HT1080 (cell line): ENCODE data around the gene HPD. TPM values are rescaled to one million over a fixed set of nuclear protein-coding genes. Genes with fewer than 3 reads are reported as not detected.

ENCODE experiments used
- DNase-seq: peaks from one replicate; pipeline ENCODE4 v3.0.0-alpha.2; 2015; ENCODE audit warnings: low read depth
- total RNA-seq: library from RNA; depleted of rRNA; stranded (reverse); fragments of >200 nt; shearing (Covaris generic); gene quantifications from 2 replicates; pipeline ENCODE4 v1.2.3, GENCODE V29; 2014

The HPD gene
- total RNA-seq, 1 experiment from 2014 or later: 0.47 TPM

- DNase-seq: no peak
Measured at GRCh38 chr12:121828826-121829225, 29.8 kb downstream of the HPD start.

GRCh38 chr12:121828306-121828705 is 30.4 kb downstream of the HPD start:
- no peak for DNase-seq

GRCh38 chr12:121827351-121828099 is 31.1 kb downstream of the HPD start:
- DNase-seq: no peak

DNA sequence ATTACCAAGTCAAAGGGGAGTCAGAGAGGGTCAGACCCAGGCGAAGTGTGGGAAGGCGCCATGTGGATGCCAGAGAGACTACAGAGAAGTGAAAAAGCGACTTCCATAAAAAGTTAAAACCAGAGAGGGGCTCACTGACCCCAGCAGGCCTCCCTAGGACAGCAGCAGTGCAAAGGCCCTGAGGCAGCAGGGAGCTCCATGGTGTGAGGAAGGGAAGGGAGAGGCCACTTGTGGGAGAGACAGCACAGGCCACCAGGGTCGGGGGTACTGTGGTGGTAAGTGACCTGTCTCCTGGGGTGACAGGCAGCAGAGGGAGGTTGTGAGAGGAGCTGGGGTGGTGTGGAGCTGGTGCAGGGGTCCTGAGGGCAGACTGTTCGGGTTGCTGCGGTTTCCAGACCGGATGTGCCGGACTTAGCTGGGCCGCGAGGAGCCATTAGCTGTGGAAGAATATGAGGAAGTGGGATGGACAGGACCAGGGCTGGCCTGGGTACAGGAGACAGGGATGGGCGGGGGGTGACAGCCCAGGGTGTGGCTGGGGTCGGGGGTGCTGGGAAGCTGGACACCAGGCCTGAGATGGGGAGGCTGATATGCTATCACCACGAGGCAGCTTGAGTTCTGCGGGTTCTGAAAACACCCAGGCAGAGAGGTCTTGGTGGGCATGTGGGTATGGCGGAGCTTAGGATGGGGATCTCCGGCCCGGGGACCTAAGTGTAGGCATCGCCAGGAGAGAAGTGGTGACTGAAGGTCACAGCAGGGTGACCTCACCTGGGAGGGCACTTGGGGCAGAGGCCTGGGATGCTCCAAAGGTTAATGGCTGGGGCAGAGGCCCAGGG is 32.1 kb downstream of the HPD start:
- no peak for DNase-seq

DNA sequence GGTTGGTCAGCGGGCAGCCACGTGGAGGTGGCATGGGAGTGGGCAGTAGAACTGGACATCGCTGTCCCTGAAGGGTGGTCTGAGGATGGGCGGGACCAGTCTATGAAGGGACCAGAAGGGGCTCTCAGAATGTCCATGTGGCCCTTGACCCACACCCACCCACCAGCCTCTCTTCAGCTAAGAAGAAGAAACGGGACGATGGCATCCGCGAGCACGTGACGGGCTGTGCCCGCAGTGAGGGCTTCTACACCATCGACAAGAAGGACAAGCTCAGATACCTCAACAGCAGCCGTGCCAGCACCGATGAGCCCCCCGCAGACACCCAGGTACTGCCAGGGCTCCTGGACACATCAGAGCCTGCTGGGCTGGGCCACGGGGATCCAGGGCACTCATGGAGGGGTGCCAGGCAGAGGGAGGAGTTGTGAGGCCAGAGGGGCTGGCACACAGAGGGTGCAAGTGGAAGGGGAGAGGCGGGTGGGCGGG is 33.6 kb downstream of the HPD start:
- DNase-seq: no peak

DNA sequence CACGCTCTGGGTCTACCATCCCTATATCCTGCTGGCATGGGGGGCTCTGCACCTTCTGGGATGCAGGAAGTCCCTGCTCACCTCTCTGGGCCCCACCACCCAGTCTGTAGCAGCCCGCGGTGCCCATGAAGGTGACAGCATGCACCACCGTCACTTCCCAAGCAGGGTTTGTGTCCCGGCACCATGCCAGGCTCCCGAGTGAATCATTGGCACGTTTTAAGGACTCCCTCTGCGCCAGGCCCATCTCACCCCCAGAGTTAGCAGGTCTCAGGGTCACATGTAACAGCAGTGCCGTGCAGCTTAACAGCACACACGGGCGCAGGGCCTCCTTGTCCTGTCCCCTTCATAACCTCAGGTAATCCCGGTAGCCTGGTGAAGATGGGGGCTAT is 34.9 kb downstream of the HPD start:
- DNase-seq: no peak

GRCh38 chr12:121823101-121823726 is 35.4 kb downstream of the HPD start:
- no peak for DNase-seq

DNA sequence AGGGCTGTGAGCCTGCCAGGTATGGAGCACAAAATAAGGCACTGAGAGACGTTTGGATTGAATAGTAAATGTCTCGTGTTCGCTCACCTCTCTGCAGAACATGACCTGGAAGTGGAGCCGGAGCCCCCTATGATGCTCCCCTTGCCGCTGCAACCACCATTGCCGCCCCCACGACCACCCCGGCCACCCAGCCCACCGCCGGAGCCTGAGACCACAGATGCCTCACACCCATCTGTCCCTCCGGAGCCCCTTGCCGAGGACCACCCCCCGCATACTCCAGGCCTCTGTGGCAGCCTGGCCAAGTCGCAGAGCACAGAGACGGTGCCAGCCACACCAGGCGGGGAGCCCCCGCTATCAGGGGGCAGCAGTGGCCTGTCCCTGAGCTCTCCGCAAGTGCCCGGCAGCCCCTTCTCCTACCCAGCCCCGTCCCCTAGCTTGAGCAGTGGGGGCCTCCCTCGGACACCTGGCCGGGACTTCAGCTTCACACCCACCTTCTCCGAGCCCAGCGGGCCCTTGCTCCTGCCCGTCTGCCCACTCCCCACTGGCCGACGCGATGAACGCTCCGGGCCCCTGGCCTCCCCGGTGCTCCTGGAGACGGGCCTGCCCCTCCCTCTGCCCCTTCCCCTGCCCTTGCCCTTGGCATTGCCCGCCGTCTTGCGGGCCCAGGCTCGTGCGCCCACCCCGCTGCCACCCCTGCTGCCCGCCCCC is 36.1 kb downstream of the HPD start:
- no peak for DNase-seq

DNA sequence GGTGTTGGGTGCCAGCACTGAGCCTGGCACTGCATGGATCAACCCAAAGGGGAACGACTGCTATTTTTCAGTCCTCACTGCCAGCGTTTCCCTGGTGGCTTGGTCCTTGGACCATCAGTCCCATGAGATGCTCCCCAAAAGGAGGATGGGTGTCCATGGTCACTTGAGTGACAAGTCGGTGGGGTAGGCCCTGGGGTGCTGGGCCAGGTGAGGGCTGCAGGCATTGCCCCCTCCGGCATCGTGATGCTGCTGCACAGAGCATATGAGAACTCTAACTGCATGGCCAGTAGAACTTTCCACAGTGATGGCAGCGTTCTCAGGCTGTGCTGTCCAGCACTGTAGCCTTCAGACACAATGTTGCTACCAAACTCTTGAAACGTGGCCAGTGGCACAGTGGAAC is 38.6 kb downstream of the HPD start:
- DNase-seq: no peak

GRCh38 chr12:121819212-121819949 is 39.3 kb downstream of the HPD start:
- no peak for DNase-seq

DNA sequence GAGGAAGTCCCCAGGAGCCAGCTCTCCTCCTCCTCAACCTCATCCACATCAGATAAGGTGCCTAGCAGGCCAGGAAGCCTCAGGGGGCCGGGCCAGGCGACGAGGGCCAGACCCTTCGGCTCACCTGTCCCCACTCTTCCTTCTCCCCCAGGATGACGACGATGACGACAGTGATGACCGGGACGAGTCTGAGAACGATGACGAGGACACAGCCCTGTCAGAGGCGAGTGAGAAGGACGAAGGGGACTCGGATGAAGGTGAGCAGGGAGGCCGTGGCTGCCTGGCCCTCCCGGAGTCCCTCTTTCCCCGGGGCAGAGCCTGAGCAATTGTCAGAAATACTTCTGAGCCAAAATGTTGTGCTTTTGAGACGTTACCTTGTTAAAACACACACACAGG is 41.0 kb downstream of the HPD start:
- no peak for DNase-seq

GRCh38 chr12:121816925-121817647 is 41.6 kb downstream of the HPD start:
- DNase-seq: no peak

GRCh38 chr12:121815263-121815662 is 43.4 kb downstream of the HPD start:
- no peak for DNase-seq

DNA sequence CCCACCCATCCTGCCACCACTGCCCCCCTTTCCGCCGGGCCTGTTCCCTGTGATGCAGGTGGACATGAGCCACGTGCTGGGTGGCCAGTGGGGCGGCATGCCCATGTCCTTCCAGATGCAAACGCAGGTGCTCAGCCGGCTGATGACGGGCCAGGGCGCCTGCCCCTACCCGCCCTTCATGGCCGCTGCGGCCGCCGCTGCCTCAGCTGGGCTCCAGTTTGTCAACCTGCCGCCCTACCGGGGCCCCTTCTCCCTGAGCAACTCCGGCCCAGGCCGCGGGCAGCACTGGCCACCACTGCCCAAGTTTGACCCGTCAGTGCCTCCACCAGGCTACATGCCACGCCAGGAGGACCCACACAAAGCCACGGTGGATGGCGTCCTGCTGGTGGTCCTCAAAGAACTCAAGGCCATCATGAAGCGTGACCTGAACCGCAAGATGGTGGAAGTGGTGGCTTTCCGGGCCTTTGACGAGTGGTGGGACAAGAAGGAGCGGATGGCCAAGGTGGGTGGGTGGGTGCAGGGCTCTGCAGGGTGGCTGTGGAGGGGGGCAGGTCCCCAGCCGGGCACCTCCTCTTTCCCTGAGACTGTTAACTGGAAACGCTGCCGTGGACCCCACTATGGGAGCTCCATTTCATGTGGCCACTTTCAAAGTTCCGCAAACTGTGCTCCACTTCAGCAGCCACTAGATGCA is 44.1 kb downstream of the HPD start:
- DNase-seq: no peak

DNA sequence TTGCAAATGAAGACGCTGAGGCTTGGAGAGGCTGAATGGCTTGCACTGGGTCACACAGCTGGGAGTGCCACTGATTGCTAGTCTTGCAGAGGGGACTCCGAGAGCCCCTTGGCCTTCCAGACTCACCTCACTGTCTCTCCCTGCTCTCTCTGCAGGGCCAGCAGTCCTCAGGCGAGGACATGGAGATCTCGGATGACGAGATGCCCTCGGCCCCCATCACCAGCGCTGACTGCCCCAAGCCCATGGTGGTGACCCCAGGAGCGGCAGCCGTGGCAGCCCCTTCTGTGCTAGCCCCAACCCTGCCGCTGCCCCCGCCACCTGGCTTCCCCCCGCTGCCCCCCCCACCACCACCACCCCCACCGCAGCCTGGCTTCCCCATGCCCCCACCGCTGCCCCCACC is 44.7 kb downstream of the HPD start:
- DNase-seq: no peak

GRCh38 chr12:121812921-121813896 is 45.5 kb downstream of the HPD start:
- no peak for DNase-seq

- peak; percentile 39 for DNase-seq
Measured at GRCh38 chr12:121812320-121812871, 46.3 kb downstream of the HPD start.
